CD4-positive, alpha-beta T cell (primary cell): Measurements from ENCODE around the gene IFI27L2. TPM values are rescaled to one million over a fixed set of nuclear protein-coding genes. Genes with fewer than 3 reads are reported as not detected.

Source experiments
- ATAC-seq: fragments of 200-7000 bp; cut with Tn5 transposase; one replicate; pipeline ENCODE4 v1.10.0; 2022; ENCODE audit warnings: mild to moderate bottlenecking; ENCODE audit not compliant: poor library complexity
- CTCF ChIA-PET: fragments of 350-600 bp; sonication (Branson Sonifier 250); formaldehyde crosslinking; loops from one replicate; lab custom pipeline; 2021; ENCODE audit warnings: antibody characterized with exemption, inconsistent platforms; lab: Charles Lee
- POLR2A ChIA-PET: fragments of 350-600 bp; sonication (Branson Sonifier 250); formaldehyde crosslinking; loops from one replicate; lab custom pipeline; 2021; ENCODE audit warnings: antibody characterized with exemption, inconsistent platforms; lab: Charles Lee
- DNase-seq, 14 experiments: peaks; one replicate each; pipeline ENCODE4 v3.0.0-alpha.2; 2013 to 2020; ENCODE audit warnings: mixed read lengths in 2 of 14
- H3K27ac ChIP-seq, 2 donors: one replicate each; pipeline versions ENCODE4 v1.5.1 to v1.7.0; 2013; ENCODE audit warnings: low read length in 2 of 2, low read depth in 1 of 2, mild to moderate bottlenecking in 1 of 2
- H3K27me3 ChIP-seq, 2 experiments: 1 replicate in 1 of 2; 2 replicates in 1 of 2; pipeline versions ENCODE4 v1.6.1 to v1.7.0; 2013; ENCODE audit warnings: low read length in 2 of 2, control low read depth in 1 of 2, mild to moderate bottlenecking in 1 of 2, moderate library complexity in 1 of 2; ENCODE audit not compliant: insufficient read depth in 2 of 2, control insufficient read depth in 1 of 2
- H3K36me3 ChIP-seq: one replicate; pipeline ENCODE4 v1.6.1; 2013; ENCODE audit warnings: low read length, control low read depth; ENCODE audit not compliant: insufficient read depth
- H3K4me1 ChIP-seq: one replicate; pipeline ENCODE4 v1.6.1; 2013; ENCODE audit warnings: low read length, control low read depth; ENCODE audit not compliant: insufficient read depth
- H3K4me3 ChIP-seq: one replicate; pipeline ENCODE4 v1.5.1; 2013; ENCODE audit warnings: mild to moderate bottlenecking, low read length, moderate library complexity
- H3K9me3 ChIP-seq, 2 experiments: 1 replicate in 1 of 2; 2 replicates in 1 of 2; pipeline versions ENCODE4 v1.6.1 to v1.7.0; 2013; ENCODE audit warnings: low read length in 2 of 2, mild to moderate bottlenecking in 2 of 2, control low read depth in 1 of 2, moderate library complexity in 1 of 2; ENCODE audit not compliant: control insufficient read depth in 1 of 2, insufficient read depth in 1 of 2
- H3K27ac Mint-ChIP-seq: one replicate; pipeline ENCODE4 v1.8.0; 2020; ENCODE audit warnings: mixed read lengths
- H3K27me3 Mint-ChIP-seq: one replicate; pipeline ENCODE4 v1.8.0; 2021; ENCODE audit warnings: mixed read lengths
- H3K36me3 Mint-ChIP-seq: one replicate; pipeline ENCODE4 v1.8.0; 2021; ENCODE audit warnings: low read depth, mixed read lengths
- H3K4me1 Mint-ChIP-seq: one replicate; pipeline ENCODE4 v1.8.0; 2021; ENCODE audit warnings: low read depth, mixed read lengths
- H3K4me3 Mint-ChIP-seq: one replicate; pipeline ENCODE4 v1.8.0; 2020; ENCODE audit warnings: mild to moderate bottlenecking, mixed read lengths
- H3K9me3 Mint-ChIP-seq: one replicate; pipeline ENCODE4 v1.8.0; 2020; ENCODE audit warnings: mixed read lengths
- intact Hi-C, 2 experiments: fragments of 100-400 bp; cut with DNase I in 1 of 2; cut with micrococcal nuclease in 1 of 2; formaldehyde crosslinking; loops; one replicate each; pipeline versions ENCODE4 v1.15.1 to v1.9.0; 2023 to 2025; cut with DNase I, micrococcal nuclease
- total RNA-seq, 174 experiments: library from RNA in 2 of 174; stranded (reverse) in 2 of 174; gene quantifications; one replicate each; pipeline ENCODE4 v1.2.3 and lab custom pipeline; 2021 to 2026
- TF ChIP-seq, protein P1 (sequence below): fragments of 200-600 bp; IDR thresholded peaks from one replicate; pipeline ENCODE4 v1.8.0; 2022; ENCODE audit warnings: antibody characterized with exemption, mild to moderate bottlenecking

The IFI27L2 gene
- total RNA-seq, 2 experiments from 2014 or later = 21.5 to 22.2 TPM

DNA sequence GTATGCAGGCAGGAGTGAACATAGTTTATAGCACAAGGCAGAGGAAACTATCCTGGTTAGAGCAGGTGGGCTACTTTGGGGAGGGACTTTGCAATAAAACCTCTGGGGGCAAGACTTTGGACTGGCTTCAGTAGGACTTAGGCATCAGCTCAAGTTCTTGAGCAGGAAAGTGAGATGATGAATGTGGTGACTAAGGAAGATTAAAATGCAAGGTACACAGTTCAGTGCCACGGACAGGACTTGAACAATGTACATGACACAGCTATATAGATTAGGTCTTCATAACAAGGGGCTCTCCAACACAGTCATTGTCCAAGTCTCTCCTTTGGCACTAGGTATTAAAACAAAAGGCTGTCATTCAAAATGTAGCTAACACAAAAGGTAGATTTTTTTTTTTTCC, 23.3 kb upstream of the IFI27L2 start:
- Histone ChIP-seq H3K4me3 (no peak overlapping the region), H3K4me1 (peaks cover 6% of the 10 kb centered on the region), H3K9me3 (no peaks in the 10 kb centered on the region), H3K36me3 (no peaks in the 10 kb centered on the region), H3K27me3 (peaks cover 3% of the 10 kb centered on the region in 2 experiments), H3K27ac (no peak overlapping the region)
- no peak overlapping the region for H3K4me3 Mint-ChIP-seq
- H3K9me3 Mint-ChIP-seq = no peaks in the 10 kb centered on the region
- CTCF ChIA-PET = no interaction called here
- POLR2A ChIA-PET = interaction anchor here (0.6 kb wide), 1 partner anchor 12 kb away, joined by 3 read pairs; no protein-coding TSS in a partner anchor
- intact Hi-C loops = no loop called here
- no peak for DNase-seq
- no peaks in the 10 kb centered on the region for H3K36me3 Mint-ChIP-seq
- H3K4me1 Mint-ChIP-seq = peaks cover 8% of the 10 kb centered on the region
- no peak for ATAC-seq
- peaks cover 10% of the 10 kb centered on the region for H3K27me3 Mint-ChIP-seq
- H3K27ac Mint-ChIP-seq = no peak overlapping the region
- TF ChIP-seq, protein P1, sequence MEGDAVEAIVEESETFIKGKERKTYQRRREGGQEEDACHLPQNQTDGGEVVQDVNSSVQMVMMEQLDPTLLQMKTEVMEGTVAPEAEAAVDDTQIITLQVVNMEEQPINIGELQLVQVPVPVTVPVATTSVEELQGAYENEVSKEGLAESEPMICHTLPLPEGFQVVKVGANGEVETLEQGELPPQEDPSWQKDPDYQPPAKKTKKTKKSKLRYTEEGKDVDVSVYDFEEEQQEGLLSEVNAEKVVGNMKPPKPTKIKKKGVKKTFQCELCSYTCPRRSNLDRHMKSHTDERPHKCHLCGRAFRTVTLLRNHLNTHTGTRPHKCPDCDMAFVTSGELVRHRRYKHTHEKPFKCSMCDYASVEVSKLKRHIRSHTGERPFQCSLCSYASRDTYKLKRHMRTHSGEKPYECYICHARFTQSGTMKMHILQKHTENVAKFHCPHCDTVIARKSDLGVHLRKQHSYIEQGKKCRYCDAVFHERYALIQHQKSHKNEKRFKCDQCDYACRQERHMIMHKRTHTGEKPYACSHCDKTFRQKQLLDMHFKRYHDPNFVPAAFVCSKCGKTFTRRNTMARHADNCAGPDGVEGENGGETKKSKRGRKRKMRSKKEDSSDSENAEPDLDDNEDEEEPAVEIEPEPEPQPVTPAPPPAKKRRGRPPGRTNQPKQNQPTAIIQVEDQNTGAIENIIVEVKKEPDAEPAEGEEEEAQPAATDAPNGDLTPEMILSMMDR = no peak

DNA sequence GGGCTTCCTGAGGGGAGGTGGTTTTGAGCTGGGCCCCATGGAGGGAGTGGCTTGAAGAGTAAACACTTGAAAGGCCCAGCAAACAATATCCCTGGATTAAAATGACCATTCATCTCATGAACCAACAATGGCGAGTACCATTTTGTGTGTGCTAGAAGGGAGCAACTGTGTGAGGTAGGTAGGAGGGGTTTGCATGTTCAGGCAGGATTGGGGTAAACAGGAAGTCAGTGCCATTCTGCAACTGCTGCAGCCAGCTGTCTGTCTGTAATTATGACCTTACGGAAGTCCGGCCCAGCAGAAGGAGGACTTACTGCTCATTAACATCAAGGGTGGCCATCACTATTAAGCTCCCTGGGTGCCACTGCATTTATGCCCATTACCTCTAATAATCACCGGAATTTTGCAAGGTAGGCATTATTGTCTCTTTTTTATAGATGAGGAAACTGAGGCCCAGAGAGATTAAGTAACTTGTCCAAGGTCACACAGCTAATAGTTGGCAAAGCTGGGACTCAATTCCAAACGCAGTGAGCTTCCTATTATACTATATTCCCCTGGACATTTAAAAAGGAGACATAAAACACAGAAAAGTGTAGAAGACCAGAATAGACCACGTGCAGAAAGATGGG, 16.6 kb upstream of the IFI27L2 start:
- ChIA-PET POLR2A (interaction anchor here (1.5 kb wide), 1 partner anchor 9 kb away, joined by 4 read pairs; no protein-coding TSS in a partner anchor), CTCF (interaction anchor here (1.3 kb wide), 1 partner anchor 10 kb away, joined by 4 read pairs; no protein-coding TSS in a partner anchor)
- no peak for ATAC-seq
- Histone ChIP-seq H3K27ac (no peak overlapping the region), H3K27me3 (no peaks in the 10 kb centered on the region), H3K4me1 (peaks cover 11% of the 10 kb centered on the region), H3K36me3 (no peaks in the 10 kb centered on the region), H3K9me3 (no peaks in the 10 kb centered on the region), H3K4me3 (no peak overlapping the region)
- TF ChIP-seq, protein P1 = no peak
- no peaks in the 10 kb centered on the region for H3K27me3 Mint-ChIP-seq
- no peak for DNase-seq
- no peaks in the 10 kb centered on the region for H3K36me3 Mint-ChIP-seq
- H3K4me1 Mint-ChIP-seq = peaks cover 18% of the 10 kb centered on the region
- no peak overlapping the region for H3K27ac Mint-ChIP-seq
- intact Hi-C loops = no loop called here
- H3K9me3 Mint-ChIP-seq = no peaks in the 10 kb centered on the region
- no peak overlapping the region for H3K4me3 Mint-ChIP-seq

DNA sequence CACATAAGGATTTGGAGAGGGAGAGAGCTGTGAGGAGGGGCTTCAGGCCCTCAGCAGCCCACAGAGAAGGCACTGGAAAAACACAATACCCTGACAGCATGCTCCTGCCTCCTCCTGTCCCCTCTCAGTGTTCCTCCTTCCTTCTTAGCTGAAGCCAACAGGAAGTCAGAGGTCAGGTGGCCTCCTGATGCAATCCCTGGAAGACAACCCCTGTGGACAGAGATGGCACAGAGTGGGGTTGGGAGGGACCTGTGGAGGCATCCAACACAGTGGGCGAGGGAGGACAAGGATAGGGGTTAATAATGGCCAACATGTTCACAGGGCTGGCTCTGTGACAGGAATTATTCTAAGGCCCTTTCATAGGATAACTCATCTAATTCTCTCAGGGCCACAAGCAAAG, 15.4 kb upstream of the IFI27L2 start:
- POLR2A ChIA-PET = no interaction called here
- no peak overlapping the region for H3K27ac ChIP-seq
- ATAC-seq = no peak
- H3K36me3 Mint-ChIP-seq = no peaks in the 10 kb centered on the region
- no peaks in the 10 kb centered on the region for H3K9me3 Mint-ChIP-seq
- CTCF ChIA-PET = no interaction called here
- peaks cover 18% of the 10 kb centered on the region for H3K4me1 Mint-ChIP-seq
- intact Hi-C loops = no loop called here
- H3K27me3 Mint-ChIP-seq = no peaks in the 10 kb centered on the region
- no peak for DNase-seq
- H3K9me3 ChIP-seq = no peaks in the 10 kb centered on the region
- no peak overlapping the region for H3K27ac Mint-ChIP-seq
- no peak overlapping the region for H3K4me3 Mint-ChIP-seq
- peaks cover 11% of the 10 kb centered on the region for H3K4me1 ChIP-seq
- TF ChIP-seq, protein P1 = no peak
- no peaks in the 10 kb centered on the region for H3K36me3 ChIP-seq
- H3K27me3 ChIP-seq = no peaks in the 10 kb centered on the region
- H3K4me3 ChIP-seq = no peak overlapping the region
